GM23338 (cell line): ENCODE data around the gene MICAL2. TPM values are rescaled to one million over a fixed set of nuclear protein-coding genes. Genes with fewer than 3 reads are reported as not detected.

Experiments used
- ATAC-seq: fragments of 200-7000 bp; cut with Tn5 transposase; 3 replicates; pipeline ENCODE4 v1.9.1; 2020
- DNase-seq: peaks from one replicate; pipeline ENCODE4 v3.0.0-alpha.2; 2015; ENCODE audit warnings: low spot score
- H2AFZ ChIP-seq: fragments of 200-600 bp; sonication (generic); 2 replicates; pipeline ENCODE4 v1.8.0; 2016; ENCODE audit warnings: antibody characterized with exemption, mild to moderate bottlenecking, moderate library complexity
- H3F3A ChIP-seq: fragments of 200-600 bp; sonication (generic); replicated peaks from 2 replicates; pipeline ENCODE4 v1.8.0; 2017; ENCODE audit warnings: antibody characterized with exemption, mixed run types, low read depth
- H3K27ac ChIP-seq: fragments of 200-600 bp; sonication (generic); 2 replicates; pipeline ENCODE4 v1.6.1; 2016; ENCODE audit warnings: low read depth
- H3K27me3 ChIP-seq: fragments of 200-600 bp; sonication (generic); 2 replicates; pipeline ENCODE4 v1.8.0; 2016; ENCODE audit warnings: mild to moderate bottlenecking, mixed run types, moderate library complexity; ENCODE audit not compliant: insufficient read depth
- H3K36me3 ChIP-seq: fragments of 200-600 bp; sonication (generic); 2 replicates; pipeline ENCODE4 v1.8.0; 2016; ENCODE audit warnings: mild to moderate bottlenecking; ENCODE audit not compliant: insufficient read depth
- H3K4me1 ChIP-seq: fragments of 200-600 bp; sonication (generic); 2 replicates; pipeline ENCODE4 v1.8.0; 2016; ENCODE audit warnings: mild to moderate bottlenecking, moderate library complexity; ENCODE audit not compliant: insufficient read depth
- H3K4me2 ChIP-seq: fragments of 200-600 bp; sonication (generic); 2 replicates; pipeline ENCODE4 v1.7.1; 2017; ENCODE audit warnings: mixed run types
- H3K4me3 ChIP-seq: fragments of 200-600 bp; sonication (generic); 2 replicates; pipeline ENCODE4 v1.6.1; 2016; ENCODE audit warnings: mixed run types
- H3K79me2 ChIP-seq: fragments of 200-600 bp; sonication (generic); replicated peaks from 2 replicates; pipeline ENCODE4 v1.8.0; 2017; ENCODE audit warnings: mild to moderate bottlenecking; ENCODE audit not compliant: insufficient read depth
- H3K9me2 ChIP-seq: fragments of 200-600 bp; sonication (generic); 2 replicates; pipeline ENCODE4 v1.8.0; 2017; ENCODE audit not compliant: insufficient read depth
- H4K20me1 ChIP-seq: fragments of 200-600 bp; sonication (generic); replicated peaks from 2 replicates; pipeline ENCODE4 v1.8.0; 2017; ENCODE audit warnings: mild to moderate bottlenecking; ENCODE audit not compliant: insufficient read depth
- H3K27ac Mint-ChIP-seq: 2 replicates; pipeline ENCODE4 v1.8.0; 2020; ENCODE audit warnings: inconsistent platforms, mild to moderate bottlenecking, moderate library complexity, mixed read lengths
- H3K27me3 Mint-ChIP-seq: 3 replicates; pipeline ENCODE4 v1.8.0; 2022; ENCODE audit warnings: low read depth, mild to moderate bottlenecking, moderate library complexity, mixed read lengths, inconsistent platforms; ENCODE audit not compliant: insufficient read depth, poor library complexity
- H3K36me3 Mint-ChIP-seq: 3 replicates; pipeline ENCODE4 v1.8.0; 2021; ENCODE audit warnings: low read depth, mild to moderate bottlenecking, inconsistent platforms, moderate library complexity, mixed read lengths
- H3K4me1 Mint-ChIP-seq: 3 replicates; pipeline ENCODE4 v1.8.0; 2020; ENCODE audit warnings: mild to moderate bottlenecking, inconsistent platforms, mixed read lengths
- H3K4me3 Mint-ChIP-seq: 3 replicates; pipeline ENCODE4 v1.8.0; 2021; ENCODE audit warnings: moderate library complexity, mild to moderate bottlenecking, inconsistent platforms, mixed read lengths
- H3K9me3 Mint-ChIP-seq: 3 replicates; pipeline ENCODE4 v1.8.0; 2020; ENCODE audit warnings: moderate library complexity, mild to moderate bottlenecking, inconsistent platforms, mixed read lengths
- CREB1 ChIP-seq: fragments of 250-450 bp; sonication (Bioruptor Pico); IDR thresholded peaks from 2 replicates; pipeline ENCODE4 v1.5.0; 2020; ENCODE audit warnings: low read depth, mild to moderate bottlenecking, moderate library complexity
- CTCF ChIP-seq, 2 experiments: fragments of 200-600 bp in 1 of 2; sonication (generic) in 1 of 2; conservative IDR thresholded peaks; 2 replicates each; pipeline versions ENCODE4 v1.5.1 to v1.6.1; 2016 to 2017; ENCODE audit warnings: antibody characterized with exemption in 2 of 2, low read depth in 2 of 2, mild to moderate bottlenecking in 2 of 2, moderate library complexity in 1 of 2
- ETS1 ChIP-seq: IDR thresholded peaks from 2 replicates; pipeline ENCODE4 v1.6.1; 2016; ENCODE audit warnings: antibody characterized with exemption
- EZH2 ChIP-seq: fragments of 200-600 bp; sonication (generic); IDR thresholded peaks from one replicate; pipeline ENCODE4 v1.8.0; 2017; ENCODE audit warnings: antibody characterized with exemption, mild to moderate bottlenecking, low read depth; ENCODE audit not compliant: unreplicated experiment
- EZH2phosphoT487 ChIP-seq: fragments of 200-600 bp; sonication (generic); IDR thresholded peaks from one replicate; pipeline ENCODE4 v1.8.1; 2018; ENCODE audit warnings: antibody characterized with exemption; ENCODE audit not compliant: unreplicated experiment
- JUNB ChIP-seq: IDR thresholded peaks from one replicate; pipeline ENCODE4 v1.6.1; 2016; ENCODE audit warnings: antibody characterized with exemption; ENCODE audit not compliant: unreplicated experiment
- NANOG ChIP-seq: IDR thresholded peaks from 2 replicates; pipeline ENCODE4 v1.6.1; 2016; ENCODE audit warnings: antibody characterized with exemption, borderline replicate concordance
- POLR2AphosphoS5 ChIP-seq: IDR thresholded peaks from 2 replicates; pipeline ENCODE4 v1.6.1; 2016; ENCODE audit warnings: antibody characterized with exemption, low read depth
- REST ChIP-seq: IDR thresholded peaks from one replicate; pipeline ENCODE4 v1.6.1; 2018; ENCODE audit warnings: antibody characterized with exemption; ENCODE audit not compliant: unreplicated experiment
- STAT1 ChIP-seq: IDR thresholded peaks from one replicate; pipeline ENCODE4 v1.6.1; 2016; ENCODE audit warnings: antibody characterized with exemption; ENCODE audit not compliant: unreplicated experiment
- ZNF114 ChIP-seq: fragments of 250-450 bp; sonication (Bioruptor Pico); IDR thresholded peaks from 2 replicates; pipeline ENCODE4 v1.5.0; 2020; ENCODE audit warnings: mild to moderate bottlenecking, moderate library complexity
- ZNF331 ChIP-seq: fragments of 250-450 bp; sonication (Bioruptor Pico); IDR thresholded peaks from 2 replicates; pipeline ENCODE4 v1.5.0; 2020; ENCODE audit warnings: low read depth, mild to moderate bottlenecking, moderate library complexity
- ZNF462 ChIP-seq: fragments of 250-450 bp; sonication (Bioruptor Pico); IDR thresholded peaks from 2 replicates; pipeline ENCODE4 v1.5.0; 2020; ENCODE audit warnings: mild to moderate bottlenecking, moderate library complexity
- polyA plus RNA-seq: library from polyadenylated mRNA; unstranded; fragments of >200 nt; fragmentation: Nextera tagmentation; extraction: Ambion mirVana; gene quantifications from 2 replicates; pipeline ENCODE4 v1.2.1, GENCODE V29; 2016
- total RNA-seq: library from RNA; depleted of rRNA; stranded (reverse); fragments of >200 nt; shearing (Covaris generic); gene quantifications from 2 replicates; pipeline ENCODE4 v1.2.3, GENCODE V29; 2014

The MICAL2 gene
- total and polyA plus RNA-seq, 2 experiments from 2014 or later: 0.66 to 1.4 TPM

GRCh38 chr11:12220305-12220704 lies 109.9 kb downstream of the MICAL2 start:
- no peak overlapping the region for H3K4me2 ChIP-seq
- no peaks in the 10 kb centered on the region for H3K27me3 ChIP-seq
- TF ChIP-seq EZH2: no peak
- TF ChIP-seq JUNB: no peak
- no peak for TF ChIP-seq ZNF331 (CRISPR knock-in tag)
- no peak for TF ChIP-seq POLR2AphosphoS5
- no peak for TF ChIP-seq ZNF114 (CRISPR knock-in tag)
- no peak for TF ChIP-seq NANOG
- TF ChIP-seq EZH2phosphoT487: no peak
- TF ChIP-seq ETS1: no peak
- TF ChIP-seq STAT1: no peak
- TF ChIP-seq REST: no peak
- TF ChIP-seq CTCF (conservative IDR thresholded peaks at IDR 0.05; ENCODE audit: low read depth in 2 of 2): no peak
- TF ChIP-seq CREB1: no peak
- no peak for TF ChIP-seq ZNF462 (CRISPR knock-in tag)
- Mint-ChIP-seq H3K27ac (no peak overlapping the region), H3K27me3 (peaks cover 3% of the 10 kb centered on the region), H3K9me3 (no peaks in the 10 kb centered on the region; the same call in 2 of the 3 replicates), H3K4me1 (peaks cover 9% of the 10 kb centered on the region; the same call in 2 of the 3 replicates), H3K36me3 (no peaks in the 10 kb centered on the region), H3K4me3 (no peak overlapping the region)
- H3K27ac ChIP-seq: no peak overlapping the region
- no peaks in the 10 kb centered on the region for H3K9me2 ChIP-seq
- DNase-seq (no peak), ATAC-seq (no peak)
- H3K4me3 ChIP-seq: no peak overlapping the region
- H4K20me1 ChIP-seq: no peaks in the 10 kb centered on the region
- no peaks in the 10 kb centered on the region for H3K79me2 ChIP-seq
- H3K36me3 ChIP-seq: no peaks in the 10 kb centered on the region
- no peaks in the 10 kb centered on the region for H3F3A ChIP-seq
- no peaks in the 10 kb centered on the region for H3K4me1 ChIP-seq
- H2AFZ ChIP-seq: no peak overlapping the region
